SK-N-SH treated with all-trans-retinoic acid at 6 μM for 48 hours (cell line): ENCODE results near the gene LRRC73.

Source experiments
- ATAC-seq: fragments of 200-7000 bp; cut with Tn5 transposase; 3 replicates; pipeline ENCODE4 v1.9.1; 2020; ENCODE audit warnings: mild to moderate bottlenecking, moderate library complexity
- BACH2 ChIP-seq: fragments of 250-450 bp; sonication (Bioruptor Pico); IDR thresholded peaks from 2 replicates; pipeline ENCODE4 v1.9.0; 2021; ENCODE audit warnings: mild to moderate bottlenecking, borderline replicate concordance
- CSDC2 ChIP-seq: fragments of 250-450 bp; sonication (Bioruptor Pico); IDR thresholded peaks from 2 replicates; pipeline ENCODE4 v1.5.0; 2020; ENCODE audit warnings: mild to moderate bottlenecking, moderate library complexity
- ESRRG ChIP-seq: fragments of 250-450 bp; sonication (Bioruptor Pico); IDR thresholded peaks from 2 replicates; pipeline ENCODE4 v1.6.1; 2021; ENCODE audit warnings: mild to moderate bottlenecking
- GLIS3 ChIP-seq: fragments of 250-450 bp; sonication (Bioruptor Pico); IDR thresholded peaks from 2 replicates; pipeline ENCODE4 v1.5.0; 2020; ENCODE audit warnings: mild to moderate bottlenecking, moderate library complexity
- ISL1 ChIP-seq: fragments of 250-450 bp; sonication (Bioruptor Pico); IDR thresholded peaks from 2 replicates; pipeline ENCODE4 v2.1.2; 2022; ENCODE audit warnings: mild to moderate bottlenecking, moderate library complexity
- OSR1 ChIP-seq: fragments of 250-450 bp; sonication (Bioruptor Pico); IDR thresholded peaks from 2 replicates; pipeline ENCODE4 v1.8.0; 2022; ENCODE audit warnings: moderate library complexity, mild to moderate bottlenecking, inconsistent platforms
- PPARA ChIP-seq: fragments of 250-450 bp; sonication (Bioruptor Pico); IDR thresholded peaks from 2 replicates; pipeline ENCODE4 v1.5.0; 2020; ENCODE audit warnings: mild to moderate bottlenecking, borderline replicate concordance
- RARB ChIP-seq: fragments of 250-450 bp; sonication (Bioruptor Pico); IDR thresholded peaks from 2 replicates; pipeline ENCODE4 v1.8.0; 2021; ENCODE audit warnings: mild to moderate bottlenecking, moderate library complexity
- TOX ChIP-seq: fragments of 250-450 bp; sonication (Bioruptor Pico); IDR thresholded peaks from 2 replicates; pipeline ENCODE4 v1.8.0; 2021; ENCODE audit warnings: mild to moderate bottlenecking, moderate library complexity, borderline replicate concordance
- ZFP3 ChIP-seq: fragments of 250-450 bp; sonication (Bioruptor Pico); IDR thresholded peaks from 2 replicates; pipeline ENCODE4 v1.5.0; 2020; ENCODE audit warnings: mild to moderate bottlenecking, moderate library complexity
- ZNF565 ChIP-seq: fragments of 450-650 bp; formaldehyde crosslinking; conservative IDR thresholded peaks from 2 replicates; pipeline ENCODE4 v1.5.0; 2020; ENCODE audit warnings: low read depth, mild to moderate bottlenecking, moderate library complexity
- ZNF70 ChIP-seq: fragments of 450-650 bp; formaldehyde crosslinking; IDR thresholded peaks from 2 replicates; pipeline ENCODE4 v1.5.0; 2020; ENCODE audit warnings: mild to moderate bottlenecking, moderate library complexity
- ZNF8 ChIP-seq: fragments of 450-650 bp; formaldehyde crosslinking; IDR thresholded peaks from 2 replicates; pipeline ENCODE4 v1.5.0; 2020; ENCODE audit warnings: mild to moderate bottlenecking, moderate library complexity
- TF ChIP-seq, protein P1 (sequence below): fragments of 250-450 bp; sonication (Bioruptor Pico); IDR thresholded peaks from 2 replicates; pipeline ENCODE4 v1.5.1; 2020; ENCODE audit warnings: low read depth, mild to moderate bottlenecking, moderate library complexity
- TF ChIP-seq, protein P2 (sequence below): fragments of 250-450 bp; sonication (Bioruptor Pico); IDR thresholded peaks from 2 replicates; pipeline ENCODE4 v1.5.0; 2020; ENCODE audit warnings: mild to moderate bottlenecking, moderate library complexity
- TF ChIP-seq, protein P3 (sequence below): fragments of 250-450 bp; sonication (Bioruptor Pico); IDR thresholded peaks from 2 replicates; pipeline ENCODE4 v1.8.0; 2020; ENCODE audit warnings: mild to moderate bottlenecking, moderate library complexity, borderline replicate concordance
- TF ChIP-seq, protein P4 (sequence below): fragments of 250-450 bp; sonication (Bioruptor Pico); IDR thresholded peaks from 2 replicates; pipeline ENCODE4 v1.5.1; 2021; ENCODE audit warnings: mild to moderate bottlenecking, moderate library complexity
- TF ChIP-seq, protein P5 (sequence below): fragments of 250-450 bp; sonication (Bioruptor Pico); IDR thresholded peaks from 2 replicates; pipeline ENCODE4 v1.8.0; 2021; ENCODE audit warnings: low read depth, mild to moderate bottlenecking, moderate library complexity, borderline replicate concordance

LRRC73 gene

DNA sequence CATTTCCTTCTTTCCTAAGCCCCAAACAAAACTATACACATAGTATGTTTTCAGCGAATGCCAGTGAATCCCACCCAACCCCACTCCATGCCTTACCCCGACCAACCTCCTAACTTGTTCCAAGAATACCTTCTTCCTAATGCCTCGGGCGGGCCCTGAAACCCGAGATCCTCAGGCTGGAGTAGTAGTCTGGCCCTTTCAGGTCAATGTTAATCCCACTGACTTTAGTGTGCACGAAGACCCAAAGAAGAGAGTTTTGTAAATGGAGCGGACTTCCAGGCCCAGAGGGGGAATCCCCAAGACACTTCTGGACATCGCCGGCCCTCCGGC lies 6.2 kb upstream of the LRRC73 start:
- no peak; the same call in 2 of the 3 replicates for ATAC-seq
- TF ChIP-seq, protein P1, sequence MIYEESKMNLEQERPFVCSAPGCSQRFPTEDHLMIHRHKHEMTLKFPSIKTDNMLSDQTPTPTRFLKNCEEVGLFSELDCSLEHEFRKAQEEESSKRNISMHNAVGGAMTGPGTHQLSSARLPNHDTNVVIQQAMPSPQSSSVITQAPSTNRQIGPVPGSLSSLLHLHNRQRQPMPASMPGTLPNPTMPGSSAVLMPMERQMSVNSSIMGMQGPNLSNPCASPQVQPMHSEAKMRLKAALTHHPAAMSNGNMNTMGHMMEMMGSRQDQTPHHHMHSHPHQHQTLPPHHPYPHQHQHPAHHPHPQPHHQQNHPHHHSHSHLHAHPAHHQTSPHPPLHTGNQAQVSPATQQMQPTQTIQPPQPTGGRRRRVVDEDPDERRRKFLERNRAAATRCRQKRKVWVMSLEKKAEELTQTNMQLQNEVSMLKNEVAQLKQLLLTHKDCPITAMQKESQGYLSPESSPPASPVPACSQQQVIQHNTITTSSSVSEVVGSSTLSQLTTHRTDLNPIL, result no peak
- TF ChIP-seq, protein P2, sequence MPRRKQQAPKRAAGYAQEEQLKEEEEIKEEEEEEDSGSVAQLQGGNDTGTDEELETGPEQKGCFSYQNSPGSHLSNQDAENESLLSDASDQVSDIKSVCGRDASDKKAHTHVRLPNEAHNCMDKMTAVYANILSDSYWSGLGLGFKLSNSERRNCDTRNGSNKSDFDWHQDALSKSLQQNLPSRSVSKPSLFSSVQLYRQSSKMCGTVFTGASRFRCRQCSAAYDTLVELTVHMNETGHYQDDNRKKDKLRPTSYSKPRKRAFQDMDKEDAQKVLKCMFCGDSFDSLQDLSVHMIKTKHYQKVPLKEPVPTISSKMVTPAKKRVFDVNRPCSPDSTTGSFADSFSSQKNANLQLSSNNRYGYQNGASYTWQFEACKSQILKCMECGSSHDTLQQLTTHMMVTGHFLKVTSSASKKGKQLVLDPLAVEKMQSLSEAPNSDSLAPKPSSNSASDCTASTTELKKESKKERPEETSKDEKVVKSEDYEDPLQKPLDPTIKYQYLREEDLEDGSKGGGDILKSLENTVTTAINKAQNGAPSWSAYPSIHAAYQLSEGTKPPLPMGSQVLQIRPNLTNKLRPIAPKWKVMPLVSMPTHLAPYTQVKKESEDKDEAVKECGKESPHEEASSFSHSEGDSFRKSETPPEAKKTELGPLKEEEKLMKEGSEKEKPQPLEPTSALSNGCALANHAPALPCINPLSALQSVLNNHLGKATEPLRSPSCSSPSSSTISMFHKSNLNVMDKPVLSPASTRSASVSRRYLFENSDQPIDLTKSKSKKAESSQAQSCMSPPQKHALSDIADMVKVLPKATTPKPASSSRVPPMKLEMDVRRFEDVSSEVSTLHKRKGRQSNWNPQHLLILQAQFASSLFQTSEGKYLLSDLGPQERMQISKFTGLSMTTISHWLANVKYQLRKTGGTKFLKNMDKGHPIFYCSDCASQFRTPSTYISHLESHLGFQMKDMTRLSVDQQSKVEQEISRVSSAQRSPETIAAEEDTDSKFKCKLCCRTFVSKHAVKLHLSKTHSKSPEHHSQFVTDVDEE, result no peak
- TF ChIP-seq OSR1 (CRISPR knock-in tag), result no peak
- TF ChIP-seq, all 23 proteins: peak for 0

DNA sequence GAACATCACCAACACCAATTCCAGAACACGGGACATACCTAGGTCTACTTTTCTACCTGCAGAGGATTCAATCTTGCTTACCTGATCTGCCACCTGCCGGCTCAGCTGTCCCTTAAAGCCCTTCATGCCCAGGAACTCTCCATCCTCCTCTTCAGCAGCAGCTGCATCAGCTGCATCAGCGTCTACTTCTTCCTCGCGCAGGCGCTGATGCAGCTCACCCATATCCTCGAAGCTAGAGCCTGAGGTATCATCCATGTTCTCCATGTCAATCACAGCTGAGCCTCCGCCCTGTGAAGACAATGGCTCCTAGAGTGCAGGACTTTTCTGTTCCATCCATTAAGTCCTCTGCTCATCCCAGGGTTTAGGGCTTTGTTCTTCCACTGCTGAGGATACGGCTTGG lies 5.7 kb upstream of the LRRC73 start:
- no peak for TF ChIP-seq ZNF8 (CRISPR knock-in tag)

DNA sequence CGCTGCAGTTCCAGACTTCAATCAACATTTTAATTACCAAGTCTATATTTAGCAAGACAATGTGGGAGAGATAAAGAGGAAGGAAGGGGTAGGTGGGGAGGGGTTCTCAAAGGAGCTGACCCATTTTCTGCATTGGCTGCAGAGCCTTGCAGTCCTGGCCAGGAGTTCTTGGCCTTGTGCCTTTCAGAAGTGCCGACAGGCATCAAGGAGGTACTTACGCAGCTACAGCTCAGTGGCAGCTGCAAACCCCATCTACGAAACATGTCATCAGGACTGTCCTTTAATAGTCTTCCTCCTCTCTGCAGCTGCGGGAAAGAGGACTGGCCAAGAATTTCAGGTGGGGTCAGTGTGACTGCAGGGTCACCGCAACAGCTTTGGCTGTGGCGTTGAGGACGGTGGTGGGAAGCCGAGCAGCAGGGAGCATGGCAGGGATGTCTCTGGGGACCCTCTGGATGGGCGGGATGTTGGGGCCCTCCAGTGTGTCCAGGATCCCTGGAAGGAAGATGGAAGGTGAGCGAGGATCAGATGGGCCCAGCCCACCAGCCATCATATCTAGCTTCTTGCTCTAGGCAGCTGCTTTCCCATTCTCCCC lies 1.8 kb upstream of the LRRC73 start:
- ATAC-seq, result no peak

More for the DNA sequence above, 5.7 kb upstream of the LRRC73 start:
- no peak for ATAC-seq

DNA sequence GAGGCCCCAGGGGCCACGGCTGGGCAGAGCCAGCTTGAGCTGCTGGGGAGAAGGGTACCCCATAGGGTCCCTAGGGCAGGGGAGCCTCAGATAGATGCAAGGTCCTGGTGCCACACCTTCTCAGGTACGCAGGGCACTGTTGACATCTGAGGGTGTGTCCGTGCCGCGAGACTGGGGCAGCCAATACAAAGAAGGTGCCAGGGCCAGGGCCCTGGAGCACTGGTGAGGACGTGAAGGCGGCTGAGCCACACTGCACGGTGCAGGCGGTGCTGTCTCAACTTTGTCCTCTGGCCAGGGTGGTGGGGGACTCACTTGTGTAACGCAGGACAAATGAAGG lies 649 bp upstream of the LRRC73 start:
- no peak for TF ChIP-seq CSDC2 (CRISPR knock-in tag)
- TF ChIP-seq ZNF8 (CRISPR knock-in tag), result no peak
- no peak for TF ChIP-seq TOX (CRISPR knock-in tag)
- ATAC-seq, result no peak

More for the DNA sequence above, 1.8 kb upstream of the LRRC73 start:
- no peak for TF ChIP-seq PPARA (CRISPR knock-in tag)
- TF ChIP-seq, protein P1, result no peak
- TF ChIP-seq BACH2 (CRISPR knock-in tag), result no peak
- TF ChIP-seq GLIS3 (CRISPR knock-in tag), result no peak
- TF ChIP-seq TOX (CRISPR knock-in tag), result no peak
- TF ChIP-seq ISL1 (CRISPR knock-in tag), result no peak

DNA sequence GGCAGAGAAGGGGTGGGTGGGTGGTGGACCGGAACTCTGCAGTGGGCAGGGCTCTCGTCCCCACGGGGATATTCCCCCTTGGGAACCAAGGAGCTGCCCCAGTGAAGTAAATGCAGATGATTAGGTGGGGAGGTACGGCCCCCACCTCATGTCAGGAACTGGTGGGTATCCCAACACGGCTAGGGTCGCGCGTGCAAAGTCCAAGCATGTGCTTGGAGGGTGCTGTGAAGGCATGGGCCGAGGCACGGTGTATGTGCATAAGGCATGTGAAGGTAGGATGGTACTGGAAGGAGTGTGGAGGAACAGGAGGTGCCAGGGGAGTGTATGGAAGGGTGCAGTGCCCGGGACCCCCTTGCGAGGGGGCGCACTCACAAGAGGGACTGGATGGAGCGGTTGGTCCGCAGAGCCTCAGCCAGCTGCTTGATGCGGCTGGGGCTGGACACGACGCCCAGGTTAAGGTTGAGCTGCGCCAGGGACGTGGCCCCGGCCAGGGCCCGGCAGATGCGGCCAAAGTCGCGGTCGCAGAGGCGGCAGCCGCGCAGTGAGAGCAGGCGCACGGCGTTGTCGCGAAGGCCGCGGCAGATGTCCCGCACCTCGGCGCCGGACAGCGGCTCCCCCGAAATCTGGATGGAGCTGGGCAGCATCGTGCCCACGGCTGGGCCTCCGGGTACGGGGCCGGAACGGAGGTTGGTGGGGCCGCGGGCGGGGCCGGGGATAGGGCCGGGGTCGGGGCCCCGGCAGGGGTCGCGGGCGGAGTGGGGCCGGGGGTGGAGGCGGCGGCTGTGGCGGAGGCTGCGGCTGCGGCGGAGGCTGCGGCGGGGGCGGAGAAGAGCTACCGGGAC lies 783 bp downstream of the LRRC73 start:
- TF ChIP-seq ZNF565, result no peak
- TF ChIP-seq, protein P3, sequence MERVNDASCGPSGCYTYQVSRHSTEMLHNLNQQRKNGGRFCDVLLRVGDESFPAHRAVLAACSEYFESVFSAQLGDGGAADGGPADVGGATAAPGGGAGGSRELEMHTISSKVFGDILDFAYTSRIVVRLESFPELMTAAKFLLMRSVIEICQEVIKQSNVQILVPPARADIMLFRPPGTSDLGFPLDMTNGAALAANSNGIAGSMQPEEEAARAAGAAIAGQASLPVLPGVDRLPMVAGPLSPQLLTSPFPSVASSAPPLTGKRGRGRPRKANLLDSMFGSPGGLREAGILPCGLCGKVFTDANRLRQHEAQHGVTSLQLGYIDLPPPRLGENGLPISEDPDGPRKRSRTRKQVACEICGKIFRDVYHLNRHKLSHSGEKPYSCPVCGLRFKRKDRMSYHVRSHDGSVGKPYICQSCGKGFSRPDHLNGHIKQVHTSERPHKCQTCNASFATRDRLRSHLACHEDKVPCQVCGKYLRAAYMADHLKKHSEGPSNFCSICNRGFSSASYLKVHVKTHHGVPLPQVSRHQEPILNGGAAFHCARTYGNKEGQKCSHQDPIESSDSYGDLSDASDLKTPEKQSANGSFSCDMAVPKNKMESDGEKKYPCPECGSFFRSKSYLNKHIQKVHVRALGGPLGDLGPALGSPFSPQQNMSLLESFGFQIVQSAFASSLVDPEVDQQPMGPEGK, result no peak
- no peak for TF ChIP-seq CSDC2 (CRISPR knock-in tag)
- TF ChIP-seq, protein P4, sequence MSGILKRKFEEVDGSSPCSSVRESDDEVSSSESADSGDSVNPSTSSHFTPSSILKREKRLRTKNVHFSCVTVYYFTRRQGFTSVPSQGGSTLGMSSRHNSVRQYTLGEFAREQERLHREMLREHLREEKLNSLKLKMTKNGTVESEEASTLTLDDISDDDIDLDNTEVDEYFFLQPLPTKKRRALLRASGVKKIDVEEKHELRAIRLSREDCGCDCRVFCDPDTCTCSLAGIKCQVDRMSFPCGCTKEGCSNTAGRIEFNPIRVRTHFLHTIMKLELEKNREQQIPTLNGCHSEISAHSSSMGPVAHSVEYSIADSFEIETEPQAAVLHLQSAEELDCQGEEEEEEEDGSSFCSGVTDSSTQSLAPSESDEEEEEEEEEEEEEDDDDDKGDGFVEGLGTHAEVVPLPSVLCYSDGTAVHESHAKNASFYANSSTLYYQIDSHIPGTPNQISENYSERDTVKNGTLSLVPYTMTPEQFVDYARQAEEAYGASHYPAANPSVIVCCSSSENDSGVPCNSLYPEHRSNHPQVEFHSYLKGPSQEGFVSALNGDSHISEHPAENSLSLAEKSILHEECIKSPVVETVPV (CRISPR knock-in tag), result no peak
- no peak for TF ChIP-seq ESRRG
- TF ChIP-seq, protein P5, sequence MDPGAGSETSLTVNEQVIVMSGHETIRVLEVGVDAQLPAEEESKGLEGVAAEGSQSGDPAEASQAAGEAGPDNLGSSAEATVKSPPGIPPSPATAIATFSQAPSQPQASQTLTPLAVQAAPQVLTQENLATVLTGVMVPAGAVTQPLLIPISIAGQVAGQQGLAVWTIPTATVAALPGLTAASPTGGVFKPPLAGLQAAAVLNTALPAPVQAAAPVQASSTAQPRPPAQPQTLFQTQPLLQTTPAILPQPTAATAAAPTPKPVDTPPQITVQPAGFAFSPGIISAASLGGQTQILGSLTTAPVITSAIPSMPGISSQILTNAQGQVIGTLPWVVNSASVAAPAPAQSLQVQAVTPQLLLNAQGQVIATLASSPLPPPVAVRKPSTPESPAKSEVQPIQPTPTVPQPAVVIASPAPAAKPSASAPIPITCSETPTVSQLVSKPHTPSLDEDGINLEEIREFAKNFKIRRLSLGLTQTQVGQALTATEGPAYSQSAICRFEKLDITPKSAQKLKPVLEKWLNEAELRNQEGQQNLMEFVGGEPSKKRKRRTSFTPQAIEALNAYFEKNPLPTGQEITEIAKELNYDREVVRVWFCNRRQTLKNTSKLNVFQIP (CRISPR knock-in tag), result no peak
- TF ChIP-seq RARB (CRISPR knock-in tag), result no peak
- no peak for TF ChIP-seq ZNF70
- no peak for TF ChIP-seq ZNF8 (CRISPR knock-in tag)
- TF ChIP-seq PPARA (CRISPR knock-in tag), result no peak
- TF ChIP-seq ZFP3 (CRISPR knock-in tag), result no peak
- peak; percentile 4 for ATAC-seq
